ENCODE results near the gene FRMPD2.

DNA sequence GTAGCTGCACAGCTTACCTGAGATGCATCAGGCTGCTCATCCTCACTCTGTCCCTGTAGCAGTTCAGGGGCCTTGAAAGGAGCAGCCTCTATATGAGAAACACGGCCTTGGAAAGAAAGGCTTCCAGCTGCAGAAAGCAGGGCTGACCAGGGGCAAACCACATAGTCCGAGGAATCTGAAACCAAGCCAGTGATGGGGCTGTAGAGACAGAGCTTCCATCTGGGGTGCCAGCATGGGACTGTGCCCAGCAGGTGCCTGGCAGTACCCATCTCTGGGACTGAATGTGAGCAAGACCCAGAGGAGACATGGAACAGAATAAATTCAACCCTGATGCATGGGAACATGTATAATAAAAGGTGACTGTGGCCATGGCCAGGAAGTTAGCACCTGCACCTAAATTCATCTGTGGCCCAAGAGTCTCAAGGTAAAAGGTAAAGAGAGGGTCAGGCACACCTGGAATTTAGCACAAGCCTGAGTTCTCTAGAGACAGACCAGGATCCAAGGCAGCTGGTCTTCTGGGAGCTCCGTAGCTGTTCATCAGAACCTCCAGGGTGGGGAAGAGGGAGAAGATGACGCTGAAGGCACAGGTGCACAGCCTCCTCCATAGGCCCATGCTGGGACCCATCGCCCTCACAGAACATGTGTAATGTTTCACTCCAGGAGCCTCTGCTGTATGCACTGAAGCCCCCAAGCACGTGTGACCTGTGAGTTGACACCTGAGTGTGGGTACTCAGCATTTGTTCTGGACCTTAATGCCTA is 25.3 kb downstream of the FRMPD2 start:
- TF ChIP-seq, protein P1, sequence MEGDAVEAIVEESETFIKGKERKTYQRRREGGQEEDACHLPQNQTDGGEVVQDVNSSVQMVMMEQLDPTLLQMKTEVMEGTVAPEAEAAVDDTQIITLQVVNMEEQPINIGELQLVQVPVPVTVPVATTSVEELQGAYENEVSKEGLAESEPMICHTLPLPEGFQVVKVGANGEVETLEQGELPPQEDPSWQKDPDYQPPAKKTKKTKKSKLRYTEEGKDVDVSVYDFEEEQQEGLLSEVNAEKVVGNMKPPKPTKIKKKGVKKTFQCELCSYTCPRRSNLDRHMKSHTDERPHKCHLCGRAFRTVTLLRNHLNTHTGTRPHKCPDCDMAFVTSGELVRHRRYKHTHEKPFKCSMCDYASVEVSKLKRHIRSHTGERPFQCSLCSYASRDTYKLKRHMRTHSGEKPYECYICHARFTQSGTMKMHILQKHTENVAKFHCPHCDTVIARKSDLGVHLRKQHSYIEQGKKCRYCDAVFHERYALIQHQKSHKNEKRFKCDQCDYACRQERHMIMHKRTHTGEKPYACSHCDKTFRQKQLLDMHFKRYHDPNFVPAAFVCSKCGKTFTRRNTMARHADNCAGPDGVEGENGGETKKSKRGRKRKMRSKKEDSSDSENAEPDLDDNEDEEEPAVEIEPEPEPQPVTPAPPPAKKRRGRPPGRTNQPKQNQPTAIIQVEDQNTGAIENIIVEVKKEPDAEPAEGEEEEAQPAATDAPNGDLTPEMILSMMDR (IDR thresholded peaks at IDR 0.05) = no peak
- TF ChIP-seq POLR2A (IDR thresholded peaks at IDR 0.05) = no peak
